SK-N-SH treated with all-trans-retinoic acid at 6 μM for 48 hours (cell line): ENCODE measurements around the gene RPS23.

Source experiments
- BACH2 ChIP-seq: fragments of 250-450 bp; sonication (Bioruptor Pico); IDR thresholded peaks from 2 replicates; pipeline ENCODE4 v1.9.0; 2021; ENCODE audit warnings: mild to moderate bottlenecking, borderline replicate concordance
- PATZ1 ChIP-seq: fragments of 250-450 bp; sonication (Bioruptor Pico); IDR thresholded peaks from 2 replicates; pipeline ENCODE4 v1.8.0; 2020; ENCODE audit warnings: mild to moderate bottlenecking, moderate library complexity, borderline replicate concordance
- PPARA ChIP-seq: fragments of 250-450 bp; sonication (Bioruptor Pico); IDR thresholded peaks from 2 replicates; pipeline ENCODE4 v1.5.0; 2020; ENCODE audit warnings: mild to moderate bottlenecking, borderline replicate concordance
- RARB ChIP-seq: fragments of 250-450 bp; sonication (Bioruptor Pico); IDR thresholded peaks from 2 replicates; pipeline ENCODE4 v1.8.0; 2021; ENCODE audit warnings: mild to moderate bottlenecking, moderate library complexity
- ZFP3 ChIP-seq: fragments of 250-450 bp; sonication (Bioruptor Pico); IDR thresholded peaks from 2 replicates; pipeline ENCODE4 v1.5.0; 2020; ENCODE audit warnings: mild to moderate bottlenecking, moderate library complexity
- ZNF565 ChIP-seq: fragments of 450-650 bp; formaldehyde crosslinking; conservative IDR thresholded peaks from 2 replicates; pipeline ENCODE4 v1.5.0; 2020; ENCODE audit warnings: low read depth, mild to moderate bottlenecking, moderate library complexity

- no peak for TF ChIP-seq PPARA (CRISPR knock-in tag)
- TF ChIP-seq PATZ1 (CRISPR knock-in tag), result no peak
- TF ChIP-seq RARB (CRISPR knock-in tag), result no peak
- no peak for TF ChIP-seq BACH2 (CRISPR knock-in tag)
- no peak for TF ChIP-seq ZNF565 (CRISPR knock-in tag)
- no peak for TF ChIP-seq ZFP3
Measured at GRCh38 chr5:82265047-82265446, 13.1 kb downstream of the RPS23 start.
